CD4-positive, alpha-beta T cell (primary cell): ENCODE results near the gene POC1B. TPM values are rescaled to one million over a fixed set of nuclear protein-coding genes. Genes with fewer than 3 reads are reported as not detected.

Experiments used
- ATAC-seq: fragments of 200-7000 bp; cut with Tn5 transposase; one replicate; pipeline ENCODE4 v1.10.0; 2022; ENCODE audit warnings: mild to moderate bottlenecking; ENCODE audit not compliant: poor library complexity
- CTCF ChIA-PET: fragments of 350-600 bp; sonication (Branson Sonifier 250); formaldehyde crosslinking; loops from one replicate; lab custom pipeline; 2021; ENCODE audit warnings: antibody characterized with exemption, inconsistent platforms; lab: Charles Lee
- POLR2A ChIA-PET: fragments of 350-600 bp; sonication (Branson Sonifier 250); formaldehyde crosslinking; loops from one replicate; lab custom pipeline; 2021; ENCODE audit warnings: antibody characterized with exemption, inconsistent platforms; lab: Charles Lee
- DNase-seq, 14 experiments: peaks; one replicate each; pipeline ENCODE4 v3.0.0-alpha.2; 2013 to 2020; ENCODE audit warnings: mixed read lengths in 2 of 14
- H3K27ac ChIP-seq, 2 donors: one replicate each; pipeline versions ENCODE4 v1.5.1 to v1.7.0; 2013; ENCODE audit warnings: low read length in 2 of 2, low read depth in 1 of 2, mild to moderate bottlenecking in 1 of 2
- H3K27me3 ChIP-seq, 2 experiments: 1 replicate in 1 of 2; 2 replicates in 1 of 2; pipeline versions ENCODE4 v1.6.1 to v1.7.0; 2013; ENCODE audit warnings: low read length in 2 of 2, control low read depth in 1 of 2, mild to moderate bottlenecking in 1 of 2, moderate library complexity in 1 of 2; ENCODE audit not compliant: insufficient read depth in 2 of 2, control insufficient read depth in 1 of 2
- H3K36me3 ChIP-seq: one replicate; pipeline ENCODE4 v1.6.1; 2013; ENCODE audit warnings: low read length, control low read depth; ENCODE audit not compliant: insufficient read depth
- H3K4me1 ChIP-seq: one replicate; pipeline ENCODE4 v1.6.1; 2013; ENCODE audit warnings: low read length, control low read depth; ENCODE audit not compliant: insufficient read depth
- H3K4me3 ChIP-seq: one replicate; pipeline ENCODE4 v1.5.1; 2013; ENCODE audit warnings: mild to moderate bottlenecking, low read length, moderate library complexity
- H3K9me3 ChIP-seq, 2 experiments: 1 replicate in 1 of 2; 2 replicates in 1 of 2; pipeline versions ENCODE4 v1.6.1 to v1.7.0; 2013; ENCODE audit warnings: low read length in 2 of 2, mild to moderate bottlenecking in 2 of 2, control low read depth in 1 of 2, moderate library complexity in 1 of 2; ENCODE audit not compliant: control insufficient read depth in 1 of 2, insufficient read depth in 1 of 2
- H3K27ac Mint-ChIP-seq: one replicate; pipeline ENCODE4 v1.8.0; 2020; ENCODE audit warnings: mixed read lengths
- H3K27me3 Mint-ChIP-seq: one replicate; pipeline ENCODE4 v1.8.0; 2021; ENCODE audit warnings: mixed read lengths
- H3K36me3 Mint-ChIP-seq: one replicate; pipeline ENCODE4 v1.8.0; 2021; ENCODE audit warnings: low read depth, mixed read lengths
- H3K4me1 Mint-ChIP-seq: one replicate; pipeline ENCODE4 v1.8.0; 2021; ENCODE audit warnings: low read depth, mixed read lengths
- H3K4me3 Mint-ChIP-seq: one replicate; pipeline ENCODE4 v1.8.0; 2020; ENCODE audit warnings: mild to moderate bottlenecking, mixed read lengths
- H3K9me3 Mint-ChIP-seq: one replicate; pipeline ENCODE4 v1.8.0; 2020; ENCODE audit warnings: mixed read lengths
- intact Hi-C, 2 experiments: fragments of 100-400 bp; cut with DNase I in 1 of 2; cut with micrococcal nuclease in 1 of 2; formaldehyde crosslinking; loops; one replicate each; pipeline versions ENCODE4 v1.15.1 to v1.9.0; 2023 to 2025; cut with DNase I, micrococcal nuclease
- total RNA-seq, 174 experiments: library from RNA in 2 of 174; stranded (reverse) in 2 of 174; gene quantifications; one replicate each; pipeline ENCODE4 v1.2.3 and lab custom pipeline; 2021 to 2026
- TF ChIP-seq, protein P1 (sequence below): fragments of 200-600 bp; IDR thresholded peaks from one replicate; pipeline ENCODE4 v1.8.0; 2022; ENCODE audit warnings: antibody characterized with exemption, mild to moderate bottlenecking

Gene POC1B
- total RNA-seq, 2 experiments from 2014 or later = 14.9 to 16.2 TPM

GRCh38 chr12:89393551-89394121 lies 132.2 kb downstream of the POC1B start:
- TF ChIP-seq, protein P1, sequence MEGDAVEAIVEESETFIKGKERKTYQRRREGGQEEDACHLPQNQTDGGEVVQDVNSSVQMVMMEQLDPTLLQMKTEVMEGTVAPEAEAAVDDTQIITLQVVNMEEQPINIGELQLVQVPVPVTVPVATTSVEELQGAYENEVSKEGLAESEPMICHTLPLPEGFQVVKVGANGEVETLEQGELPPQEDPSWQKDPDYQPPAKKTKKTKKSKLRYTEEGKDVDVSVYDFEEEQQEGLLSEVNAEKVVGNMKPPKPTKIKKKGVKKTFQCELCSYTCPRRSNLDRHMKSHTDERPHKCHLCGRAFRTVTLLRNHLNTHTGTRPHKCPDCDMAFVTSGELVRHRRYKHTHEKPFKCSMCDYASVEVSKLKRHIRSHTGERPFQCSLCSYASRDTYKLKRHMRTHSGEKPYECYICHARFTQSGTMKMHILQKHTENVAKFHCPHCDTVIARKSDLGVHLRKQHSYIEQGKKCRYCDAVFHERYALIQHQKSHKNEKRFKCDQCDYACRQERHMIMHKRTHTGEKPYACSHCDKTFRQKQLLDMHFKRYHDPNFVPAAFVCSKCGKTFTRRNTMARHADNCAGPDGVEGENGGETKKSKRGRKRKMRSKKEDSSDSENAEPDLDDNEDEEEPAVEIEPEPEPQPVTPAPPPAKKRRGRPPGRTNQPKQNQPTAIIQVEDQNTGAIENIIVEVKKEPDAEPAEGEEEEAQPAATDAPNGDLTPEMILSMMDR = no peak
- peaks cover 15% of the 10 kb centered on the region for H3K4me1 ChIP-seq
- Mint-ChIP-seq H3K27ac (no peak overlapping the region), H3K36me3 (no peaks in the 10 kb centered on the region), H3K27me3 (no peaks in the 10 kb centered on the region), H3K4me1 (peaks cover 33% of the 10 kb centered on the region), H3K9me3 (no peaks in the 10 kb centered on the region), H3K4me3 (no peak overlapping the region)
- ChIA-PET POLR2A (no interaction called here), CTCF (no interaction called here)
- H3K27me3 ChIP-seq = no peaks in the 10 kb centered on the region
- ATAC-seq = no peak
- DNase-seq = no peak
- H3K27ac ChIP-seq = no peak overlapping the region
- H3K4me3 ChIP-seq = no peak overlapping the region
- no peaks in the 10 kb centered on the region for H3K36me3 ChIP-seq
- intact Hi-C loops = no loop called here
- H3K9me3 ChIP-seq = no peaks in the 10 kb centered on the region

DNA sequence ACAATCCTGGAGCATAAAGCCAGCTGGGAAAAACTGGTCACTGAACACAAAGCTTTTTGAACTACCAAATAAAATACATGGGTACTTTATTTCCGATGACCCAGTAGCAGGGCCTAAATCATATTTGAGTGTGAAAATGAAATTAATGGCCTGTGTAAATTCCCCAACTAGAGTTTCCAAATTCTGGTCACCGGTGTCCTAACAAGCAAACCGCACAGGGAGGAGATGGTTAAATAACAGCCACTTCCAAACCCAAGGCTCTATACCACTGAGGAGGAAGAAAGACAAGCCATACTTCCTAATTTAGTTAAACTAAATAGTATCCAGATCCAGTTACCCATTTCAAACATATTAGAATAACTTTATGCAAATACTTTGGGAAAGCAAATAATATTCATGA lies 133.5 kb downstream of the POC1B start:
- Mint-ChIP-seq H3K36me3 (no peaks in the 10 kb centered on the region), H3K9me3 (no peaks in the 10 kb centered on the region), H3K27ac (no peak overlapping the region), H3K27me3 (no peaks in the 10 kb centered on the region), H3K4me3 (no peak overlapping the region), H3K4me1 (peaks cover 23% of the 10 kb centered on the region)
- no peak for ATAC-seq
- TF ChIP-seq, protein P1 = no peak
- POLR2A ChIA-PET = no interaction called here
- Histone ChIP-seq H3K4me1 (peaks cover 8% of the 10 kb centered on the region), H3K9me3 (no peaks in the 10 kb centered on the region), H3K4me3 (no peak overlapping the region), H3K27me3 (no peaks in the 10 kb centered on the region), H3K27ac (no peak overlapping the region), H3K36me3 (no peaks in the 10 kb centered on the region)
- DNase-seq = no peak
- intact Hi-C loops = no loop called here
- CTCF ChIA-PET = no interaction called here

GRCh38 chr12:89391726-89392336 lies 134.0 kb downstream of the POC1B start:
- no peak overlapping the region for H3K4me3 ChIP-seq
- no peak overlapping the region for H3K4me3 Mint-ChIP-seq
- peaks cover 18% of the 10 kb centered on the region for H3K4me1 Mint-ChIP-seq
- H3K36me3 Mint-ChIP-seq = no peaks in the 10 kb centered on the region
- H3K4me1 ChIP-seq = peaks cover 5% of the 10 kb centered on the region
- no peak for DNase-seq
- H3K27me3 Mint-ChIP-seq = no peaks in the 10 kb centered on the region
- no peaks in the 10 kb centered on the region for H3K9me3 Mint-ChIP-seq
- no peak overlapping the region for H3K27ac Mint-ChIP-seq
- no peaks in the 10 kb centered on the region for H3K9me3 ChIP-seq
- TF ChIP-seq, protein P1 = no peak
- no peaks in the 10 kb centered on the region for H3K27me3 ChIP-seq
- intact Hi-C loops = no loop called here
- CTCF ChIA-PET = no interaction called here
- POLR2A ChIA-PET = no interaction called here
- no peak overlapping the region for H3K27ac ChIP-seq
- no peak for ATAC-seq
- no peaks in the 10 kb centered on the region for H3K36me3 ChIP-seq
